Kidney epithelial cell (primary cell): ENCODE data around the gene MRPS18B. TPM values are rescaled to one million over a fixed set of nuclear protein-coding genes. Genes with fewer than 3 reads are reported as not detected.
A peak's percentile ranks its signal among the peaks of the same experiment; 100 is the strongest.

Experiments used
- DNase-seq: peaks from one replicate; pipeline ENCODE4 v3.0.0-alpha.2; 2010; ENCODE audit warnings: low read depth
- H3K27me3 ChIP-seq: 2 replicates; pipeline ENCODE4 v1.6.0; 2011; ENCODE audit warnings: low read length; ENCODE audit not compliant: control insufficient read depth, insufficient read depth
- H3K36me3 ChIP-seq: 2 replicates; pipeline ENCODE4 v1.5.1; 2011; ENCODE audit warnings: low read length; ENCODE audit not compliant: control insufficient read depth, insufficient read depth
- H3K4me3 ChIP-seq: 2 replicates; pipeline ENCODE4 v1.5.1; 2011; ENCODE audit warnings: low read depth, mild to moderate bottlenecking, control low read depth, low read length
- total RNA-seq: library from RNA; depleted of rRNA; stranded (reverse); fragments of >200 nt; gene quantifications from 2 replicates; pipeline ENCODE4 v1.2.3, GENCODE V29; 2015
- TF ChIP-seq, protein P1 (sequence below): IDR thresholded peaks from 2 replicates; pipeline ENCODE4 v1.5.1; 2011; ENCODE audit warnings: mild to moderate bottlenecking, moderate library complexity, low read length, control low read depth, inconsistent platforms; ENCODE audit not compliant: insufficient read depth, poor library complexity, severe bottlenecking

The MRPS18B gene
- total RNA-seq, 1 donor from 2014 or later = 56.4 TPM

DNA sequence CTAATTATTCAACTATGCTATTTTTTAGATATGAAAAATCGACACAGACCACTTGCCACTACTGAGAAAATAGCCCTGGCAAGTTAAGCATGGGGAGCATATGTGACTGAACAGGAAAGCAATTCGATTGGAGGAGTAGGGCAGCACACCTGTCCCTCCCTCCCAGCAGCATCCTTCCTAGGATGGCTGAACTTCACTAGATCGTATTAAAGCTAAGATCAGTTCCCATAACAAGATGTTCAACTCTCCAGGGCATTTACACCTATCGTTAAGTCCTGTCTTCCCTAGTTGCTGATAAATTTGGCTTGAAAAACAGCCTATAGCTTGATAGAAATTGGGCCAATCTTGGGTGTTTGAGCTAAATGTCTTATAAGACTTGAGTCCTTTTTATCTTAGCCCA, 7.6 kb upstream of the MRPS18B start:
- TF ChIP-seq, protein P1, sequence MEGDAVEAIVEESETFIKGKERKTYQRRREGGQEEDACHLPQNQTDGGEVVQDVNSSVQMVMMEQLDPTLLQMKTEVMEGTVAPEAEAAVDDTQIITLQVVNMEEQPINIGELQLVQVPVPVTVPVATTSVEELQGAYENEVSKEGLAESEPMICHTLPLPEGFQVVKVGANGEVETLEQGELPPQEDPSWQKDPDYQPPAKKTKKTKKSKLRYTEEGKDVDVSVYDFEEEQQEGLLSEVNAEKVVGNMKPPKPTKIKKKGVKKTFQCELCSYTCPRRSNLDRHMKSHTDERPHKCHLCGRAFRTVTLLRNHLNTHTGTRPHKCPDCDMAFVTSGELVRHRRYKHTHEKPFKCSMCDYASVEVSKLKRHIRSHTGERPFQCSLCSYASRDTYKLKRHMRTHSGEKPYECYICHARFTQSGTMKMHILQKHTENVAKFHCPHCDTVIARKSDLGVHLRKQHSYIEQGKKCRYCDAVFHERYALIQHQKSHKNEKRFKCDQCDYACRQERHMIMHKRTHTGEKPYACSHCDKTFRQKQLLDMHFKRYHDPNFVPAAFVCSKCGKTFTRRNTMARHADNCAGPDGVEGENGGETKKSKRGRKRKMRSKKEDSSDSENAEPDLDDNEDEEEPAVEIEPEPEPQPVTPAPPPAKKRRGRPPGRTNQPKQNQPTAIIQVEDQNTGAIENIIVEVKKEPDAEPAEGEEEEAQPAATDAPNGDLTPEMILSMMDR = no peak
- Histone ChIP-seq H3K27me3 (no peaks in the 10 kb centered on the region), H3K36me3 (peaks cover 6% of the 10 kb centered on the region), H3K4me3 (no peak overlapping the region)
- no peak for DNase-seq

DNA sequence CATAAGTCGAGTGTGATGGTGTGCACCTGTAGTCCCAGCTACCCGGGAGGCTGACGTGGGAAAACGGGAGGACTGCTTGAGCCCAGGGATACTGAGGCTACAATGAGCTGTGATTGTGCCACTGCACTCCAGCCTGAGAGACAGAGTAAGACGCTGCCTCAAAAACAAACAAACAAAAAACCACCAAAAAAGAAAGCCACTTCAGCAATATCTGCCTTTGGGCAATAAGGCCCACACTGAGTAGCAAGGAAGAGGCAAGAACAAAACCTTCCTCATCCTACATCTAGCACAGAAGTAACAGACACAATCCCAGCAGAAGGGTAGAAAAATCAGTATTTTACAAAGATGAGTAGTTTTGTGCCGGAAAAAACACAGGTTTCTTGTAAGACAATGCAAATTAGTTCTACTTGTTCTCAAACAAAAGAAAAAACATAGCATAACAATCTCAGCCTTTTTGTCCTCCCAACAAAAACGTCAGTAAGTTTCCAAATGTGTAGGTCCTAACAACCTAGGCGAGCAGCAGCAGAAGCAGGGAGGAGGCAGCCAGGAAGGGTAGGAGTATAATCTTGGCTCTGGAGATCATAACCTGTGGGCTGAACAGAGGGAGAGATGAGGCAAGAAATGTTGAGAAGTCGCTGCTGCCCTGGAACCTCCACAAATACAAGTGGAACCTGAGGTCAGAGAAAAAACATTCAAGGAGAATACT, 6.3 kb upstream of the MRPS18B start:
- DNase-seq = no peak
- Histone ChIP-seq H3K27me3 (no peaks in the 10 kb centered on the region), H3K36me3 (peaks cover 1% of the 10 kb centered on the region), H3K4me3 (no peak overlapping the region)
- TF ChIP-seq, protein P1 = no peak

DNA sequence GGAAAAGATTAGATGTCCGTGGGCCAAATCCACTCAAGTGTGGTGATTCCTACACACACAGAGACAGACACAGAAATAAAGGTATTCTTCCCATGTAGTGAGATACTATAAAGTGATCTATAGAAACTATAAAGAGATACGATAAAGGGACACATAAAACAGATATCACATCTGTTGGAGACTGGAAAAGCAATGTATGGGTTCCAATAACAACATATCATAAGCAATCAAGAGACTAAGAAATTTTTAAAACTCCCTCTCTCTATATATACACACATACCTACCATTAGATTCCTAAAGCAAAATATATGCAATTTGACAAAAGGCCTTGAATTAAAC, 5.8 kb upstream of the MRPS18B start:
- TF ChIP-seq, protein P1 = no peak
- Histone ChIP-seq H3K27me3 (no peaks in the 10 kb centered on the region), H3K4me3 (no peak overlapping the region), H3K36me3 (peaks cover 3% of the 10 kb centered on the region)
- DNase-seq = no peak

DNA sequence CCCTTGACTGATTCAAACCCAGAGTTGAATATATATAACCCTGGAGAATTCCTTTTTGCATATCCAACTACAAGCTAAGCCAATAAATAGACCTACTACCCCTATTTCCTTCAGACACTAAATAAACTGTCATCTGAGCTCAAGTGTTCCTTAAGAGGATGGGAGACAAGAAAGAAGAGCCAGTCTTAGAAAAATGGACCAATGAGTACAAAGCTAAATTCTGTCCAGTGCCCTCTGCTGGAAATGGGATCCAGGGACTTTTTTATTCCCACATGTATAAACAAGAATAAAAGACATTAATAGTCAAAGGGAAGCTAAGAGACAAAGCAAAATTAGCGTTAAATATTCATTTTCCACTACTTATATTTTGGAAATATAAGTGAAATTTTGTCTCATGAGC, 5.4 kb upstream of the MRPS18B start:
- Histone ChIP-seq H3K27me3 (no peaks in the 10 kb centered on the region), H3K4me3 (no peak overlapping the region), H3K36me3 (peaks cover 4% of the 10 kb centered on the region)
- DNase-seq = no peak
- TF ChIP-seq, protein P1 = peak; percentile 43

DNA sequence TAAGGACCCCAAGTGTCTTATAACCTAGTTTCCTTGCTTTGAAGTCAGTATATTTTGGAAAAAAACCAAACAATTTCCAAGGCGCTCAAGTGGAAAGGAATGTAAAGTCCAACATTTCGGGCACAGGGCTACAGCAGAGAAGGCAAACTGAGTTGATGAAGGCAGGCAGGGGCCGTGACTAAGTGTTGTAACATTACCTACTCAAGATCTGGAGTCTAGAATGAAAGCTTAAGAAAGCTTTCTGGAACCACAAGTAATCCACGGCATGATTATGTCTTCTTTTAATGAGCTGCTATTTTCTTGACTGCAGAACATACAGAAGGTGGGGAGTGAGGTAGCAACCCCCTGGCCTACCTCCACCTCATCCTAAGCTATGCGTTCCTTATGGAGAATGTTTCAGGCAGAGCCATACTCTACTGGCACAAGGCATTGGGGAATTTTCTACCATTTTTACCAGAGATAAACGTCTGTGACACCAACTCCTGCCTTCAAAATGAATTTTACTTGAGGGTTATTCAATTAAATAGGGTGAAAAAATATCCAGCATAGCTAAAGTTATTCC, 4.9 kb upstream of the MRPS18B start:
- H3K27me3 ChIP-seq = no peaks in the 10 kb centered on the region
- no peak for DNase-seq
- TF ChIP-seq, protein P1 = no peak
- H3K4me3 ChIP-seq = no peak overlapping the region
- H3K36me3 ChIP-seq = peaks cover 2% of the 10 kb centered on the region
